Hepatocyte (in vitro differentiated cells): ENCODE measurements around the gene RPAP3. TPM values are rescaled to one million over a fixed set of nuclear protein-coding genes. Genes with fewer than 3 reads are reported as not detected.

ENCODE experiments used
- DNase-seq: peaks from one replicate; pipeline ENCODE4 v3.0.0-alpha.2; 2016; ENCODE audit warnings: low spot score
- H2AFZ ChIP-seq: fragments of 200-600 bp; sonication (generic); 2 replicates; pipeline ENCODE4 v1.6.0; 2016; ENCODE audit warnings: antibody characterized with exemption, mild to moderate bottlenecking
- H3K27ac ChIP-seq: fragments of 200-600 bp; sonication (generic); 2 replicates; pipeline ENCODE4 v1.5.1; 2016; ENCODE audit warnings: mild to moderate bottlenecking
- H3K27me3 ChIP-seq: fragments of 200-600 bp; sonication (generic); 2 replicates; pipeline ENCODE4 v1.6.1; 2016
- H3K36me3 ChIP-seq: fragments of 200-600 bp; sonication (generic); replicated peaks from 2 replicates; pipeline ENCODE4 v1.5.1; 2016; ENCODE audit warnings: low read depth; ENCODE audit not compliant: insufficient read depth
- H3K4me1 ChIP-seq: fragments of 200-600 bp; sonication (generic); 2 replicates; pipeline ENCODE4 v1.5.1; 2016; ENCODE audit warnings: mild to moderate bottlenecking, moderate library complexity; ENCODE audit not compliant: insufficient read depth
- H3K4me2 ChIP-seq: fragments of 200-600 bp; sonication (generic); 2 replicates; pipeline ENCODE4 v1.6.0; 2016
- H3K4me3 ChIP-seq: fragments of 200-600 bp; sonication (generic); 2 replicates; pipeline ENCODE4 v1.5.1; 2016; ENCODE audit warnings: mild to moderate bottlenecking
- H3K79me2 ChIP-seq: fragments of 200-600 bp; sonication (generic); 2 replicates; pipeline ENCODE4 v1.6.0; 2017; ENCODE audit warnings: mild to moderate bottlenecking
- H3K9me2 ChIP-seq: fragments of 200-600 bp; sonication (generic); replicated peaks from 2 replicates; pipeline ENCODE4 v1.6.0; 2017; ENCODE audit warnings: mild to moderate bottlenecking; ENCODE audit not compliant: insufficient read depth
- H3K9me3 ChIP-seq: fragments of 200-600 bp; sonication (generic); 2 replicates; pipeline ENCODE4 v1.5.1; 2016; ENCODE audit warnings: low read depth, mild to moderate bottlenecking
- H4K20me1 ChIP-seq: fragments of 200-600 bp; sonication (generic); 2 replicates; pipeline ENCODE4 v1.6.0; 2016; ENCODE audit warnings: mild to moderate bottlenecking; ENCODE audit not compliant: insufficient read depth, poor library complexity, severe bottlenecking
- CTCF ChIP-seq: fragments of 200-600 bp; sonication (generic); IDR thresholded peaks from 2 replicates; pipeline ENCODE4 v1.5.1; 2016; ENCODE audit warnings: antibody characterized with exemption, mild to moderate bottlenecking; ENCODE audit not compliant: poor library complexity
- EZH2 ChIP-seq: fragments of 200-600 bp; sonication (generic); IDR thresholded peaks from 2 replicates; pipeline ENCODE4 v1.6.1; 2016; ENCODE audit warnings: antibody characterized with exemption, mild to moderate bottlenecking, borderline replicate concordance
- EZH2phosphoT487 ChIP-seq: fragments of 200-600 bp; sonication (generic); IDR thresholded peaks from one replicate; pipeline ENCODE4 v1.6.1; 2018; ENCODE audit warnings: antibody characterized with exemption, mild to moderate bottlenecking, low read depth, moderate library complexity; ENCODE audit not compliant: unreplicated experiment, severe bottlenecking
- WGBS: methylation state at CpG from one replicate; pipeline ENCODE4 v1.1.6; 2016; ENCODE audit warnings: low lambda C conversion rate; ENCODE audit errors: missing lambda C conversion rate; 5-methylcytosine and 5-hydroxymethylcytosine counted together
- polyA plus RNA-seq: library from polyadenylated mRNA; unstranded; fragments of >200 nt; fragmentation: Nextera tagmentation; extraction: Ambion mirVana; gene quantifications from 2 replicates; pipeline ENCODE4 v1.2.1, GENCODE V29; 2016
- total RNA-seq: library from RNA; depleted of rRNA; stranded (reverse); fragments of >200 nt; gene quantifications from 2 replicates; pipeline ENCODE4 v1.2.3, GENCODE V29; 2014

Gene RPAP3
- total and polyA plus RNA-seq, 2 experiments from 2014 or later, result 21.7 to 23.4 TPM

GRCh38 chr12:47746523-47746922 lies 40.7 kb upstream of the RPAP3 start:
- Histone ChIP-seq H3K27me3 (no peaks in the 10 kb centered on the region), H3K9me3 (no peaks in the 10 kb centered on the region), H3K79me2 (no peaks in the 10 kb centered on the region), H3K36me3 (no peaks in the 10 kb centered on the region), H3K9me2 (no peaks in the 10 kb centered on the region), H3K4me1 (no peaks in the 10 kb centered on the region), H4K20me1 (no peaks in the 10 kb centered on the region), H3K4me2 (no peak overlapping the region), H3K4me3 (no peak overlapping the region), H3K27ac (no peak overlapping the region), H2AFZ (no peak overlapping the region)
- 88% methylated on average over 7 of the region's 7 CpGs for WGBS
- DNase-seq, result no peak
- TF ChIP-seq EZH2phosphoT487 (no peak), EZH2 (no peak), CTCF (no peak)

- TF ChIP-seq CTCF, result no peak
- 93% methylated on average over 3 of the region's 5 CpGs for WGBS
- H3K4me2 ChIP-seq, result no peak overlapping the region
- H3K27ac ChIP-seq, result no peak overlapping the region
- no peaks in the 10 kb centered on the region for H3K9me3 ChIP-seq
- H3K36me3 ChIP-seq, result no peaks in the 10 kb centered on the region
- DNase-seq, result no peak
- no peaks in the 10 kb centered on the region for H3K9me2 ChIP-seq
- H3K4me3 ChIP-seq, result no peak overlapping the region
- H3K4me1 ChIP-seq, result no peaks in the 10 kb centered on the region
- no peak overlapping the region for H2AFZ ChIP-seq
- no peaks in the 10 kb centered on the region for H4K20me1 ChIP-seq
- no peaks in the 10 kb centered on the region for H3K79me2 ChIP-seq
- H3K27me3 ChIP-seq, result no peaks in the 10 kb centered on the region
Measured at GRCh38 chr12:47746073-47746472, 40.2 kb upstream of the RPAP3 start.

- 77% methylated on average over 16 of the region's 16 CpGs for WGBS
Measured at GRCh38 chr12:47745485-47746041, 39.7 kb upstream of the RPAP3 start.

More at GRCh38 chr12:47745485-47746041, 39.7 kb upstream of the RPAP3 start:
- Histone ChIP-seq H3K9me3 (no peaks in the 10 kb centered on the region), H3K27ac (no peak overlapping the region), H2AFZ (no peak overlapping the region), H3K9me2 (no peaks in the 10 kb centered on the region), H3K36me3 (no peaks in the 10 kb centered on the region), H3K27me3 (no peaks in the 10 kb centered on the region), H3K79me2 (no peaks in the 10 kb centered on the region), H3K4me3 (no peak overlapping the region), H3K4me1 (no peaks in the 10 kb centered on the region), H4K20me1 (no peaks in the 10 kb centered on the region), H3K4me2 (no peak overlapping the region)
- TF ChIP-seq EZH2phosphoT487 (no peak), CTCF (no peak), EZH2 (no peak)
- no peak for DNase-seq
